ENCODE data around the gene PRR33.

Gene PRR33

GRCh38 chr11:1847006-1847735 is 44.5 kb downstream of the PRR33 start:
- DNase-seq (ENCODE audit: low read depth in 2 of 2), result no peak

GRCh38 chr11:1846453-1846932 is 45.2 kb downstream of the PRR33 start:
- no peak for DNase-seq (ENCODE audit: low read depth in 2 of 2)

- DNase-seq (ENCODE audit: low read depth in 2 of 2), result no peak
These were observed 45.9 kb downstream of the PRR33 start for GRCh38 chr11:1845561-1846452.

GRCh38 chr11:1845095-1845429 is 46.6 kb downstream of the PRR33 start:
- DNase-seq (ENCODE audit: low read depth in 2 of 2), result no peak

- DNase-seq (ENCODE audit: low read depth in 2 of 2), result no peak
These were observed 47.2 kb downstream of the PRR33 start for GRCh38 chr11:1844221-1845094.

- DNase-seq (ENCODE audit: low read depth in 2 of 2), result no peak
These were observed 47.9 kb downstream of the PRR33 start for GRCh38 chr11:1843796-1844195.

GRCh38 chr11:1843098-1843473 is 48.6 kb downstream of the PRR33 start:
- no peak for DNase-seq (ENCODE audit: low read depth in 2 of 2)

- no peak for DNase-seq (ENCODE audit: low read depth in 2 of 2)
These were observed 49.3 kb downstream of the PRR33 start for GRCh38 chr11:1842149-1843097.

- DNase-seq (ENCODE audit: low read depth in 2 of 2), result no peak
These were observed 50.1 kb downstream of the PRR33 start for GRCh38 chr11:1841511-1842148.

GRCh38 chr11:1840780-1841480 is 50.8 kb downstream of the PRR33 start:
- DNase-seq (ENCODE audit: low read depth in 2 of 2), result no peak

- DNase-seq (ENCODE audit: low read depth in 2 of 2), result no peak
These were observed 51.5 kb downstream of the PRR33 start for GRCh38 chr11:1839924-1840779.

- no peak for DNase-seq (ENCODE audit: low read depth in 2 of 2)
These were observed 52.3 kb downstream of the PRR33 start for GRCh38 chr11:1839204-1839923.

- DNase-seq (ENCODE audit: low read depth in 2 of 2), result no peak
These were observed 53.1 kb downstream of the PRR33 start, which contains the start of gene TNNI2 for GRCh38 chr11:1838426-1839144. Gene TNNI2, plus strand, starts transcription at chr11:1838981. Its CDS starts 716 bp downstream, at chr11:1839697.
